Measurements from ENCODE around the gene CPVL. TPM values are rescaled to one million over a fixed set of nuclear protein-coding genes. Genes with fewer than 3 reads are reported as not detected.

Gene CPVL
- total and polyA plus RNA-seq, 2 of the 4 experiments (the other 2 are of a cell fraction): not detected

DNA sequence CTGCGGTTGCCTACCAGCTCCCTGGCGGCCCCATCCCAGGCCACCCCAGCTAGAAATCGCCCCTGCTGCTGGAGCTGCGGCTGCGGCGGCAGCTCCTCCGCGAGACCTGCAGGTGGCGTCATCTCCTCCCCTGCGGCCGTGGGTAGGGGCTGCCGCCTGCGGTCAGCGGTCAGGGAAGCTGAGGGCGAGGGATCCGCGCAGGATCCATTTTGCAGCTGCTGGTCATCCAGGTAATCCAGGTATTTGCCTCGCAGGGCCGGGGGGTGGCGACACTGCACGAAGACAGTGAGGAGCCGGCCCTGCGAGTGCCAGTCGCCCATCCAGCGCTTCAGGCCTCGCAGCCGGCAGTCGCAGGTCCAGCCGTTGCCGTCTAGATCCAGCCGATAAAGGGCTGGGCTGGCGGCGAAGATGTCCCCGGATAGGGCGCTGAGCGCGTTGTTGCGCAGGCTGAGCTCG lies 189.7 kb downstream of the CPVL start:
- ATAC-seq (ENCODE audit: low read depth): no peak; the same call in 1 of the 2 replicates
- peak; percentile 5 for DNase-seq
- H4K91ac ChIP-seq (ENCODE audit: insufficient read depth, low read depth, low read length): no peak overlapping the region

More for the DNA sequence above, 189.7 kb downstream of the CPVL start:
- Histone ChIP-seq H3K79me1 (ENCODE audit: low read depth in 1 of 2, low read length in 2 of 2) (no peaks in the 10 kb centered on the region), H3K23ac (ENCODE audit: low read depth, low read length) (no peak overlapping the region), H4K8ac (ENCODE audit: low read depth in 2 of 2, low read length in 2 of 2) (no peak overlapping the region), H3K9me1 (ENCODE audit: insufficient read depth, low read length) (no peaks in the 10 kb centered on the region), H3K4ac (ENCODE audit: low read depth, low read length) (no peak overlapping the region), H4K20me1 (ENCODE audit: insufficient read depth, low read length) (no peaks in the 10 kb centered on the region), H3K36me3 (ENCODE audit: control insufficient read depth, insufficient read depth, low read length) (no peaks in the 10 kb centered on the region), H2AFZ (replicated peaks; ENCODE audit: low read length, poor library complexity) (peak overlapping the region; percentile 76), H3K4me3 (ENCODE audit: insufficient read depth, low read depth, low read length) (no peak overlapping the region), H3K14ac (replicated peaks; ENCODE audit: low read depth, low read length) (no peak overlapping the region), H2BK15ac (ENCODE audit: low read depth, low read length) (no peak overlapping the region), H2BK20ac (ENCODE audit: low read depth, low read length) (no peak overlapping the region), H3K18ac (ENCODE audit: low read depth, low read length) (no peak overlapping the region), H2AK9ac (replicated peaks; ENCODE audit: low read depth, low read length, poor library complexity) (no peak overlapping the region), H3K9ac (ENCODE audit: low read depth, low read length) (no peak overlapping the region), H3K27me3 (ENCODE audit: control insufficient read depth, insufficient read depth, low read length) (peaks cover 58% of the 10 kb centered on the region), H3K27ac (ENCODE audit: insufficient read depth, low read length) (no peak overlapping the region), H2AK5ac (ENCODE audit: low read depth, low read length) (no peak overlapping the region), H3K4me1 (ENCODE audit: control insufficient read depth, insufficient read depth, low read length) (peaks cover 9% of the 10 kb centered on the region), H3K4me2 (ENCODE audit: low read depth, low read length) (peak overlapping the region; percentile 15; the same call in 1 of the 2 replicates), H3K9me3 (ENCODE audit: control insufficient read depth, insufficient read depth, low read length) (peaks cover 7% of the 10 kb centered on the region; the same call in 1 of the 2 replicates), H4K5ac (ENCODE audit: low read depth, low read length) (no peak overlapping the region), H3K56ac (ENCODE audit: extremely low read depth, insufficient read depth, low read length) (no peak overlapping the region), H2BK5ac (ENCODE audit: low read depth, low read length, poor library complexity, severe bottlenecking) (no peak overlapping the region), H2BK120ac (ENCODE audit: low read depth, low read length) (no peak overlapping the region)
- POLR2A ChIA-PET (ENCODE audit: unreplicated experiment): no interaction called here
- in situ Hi-C loops (cut with MboI; ENCODE audit: low sequenced_read_pairs): no loop called here
- TF ChIP-seq NFE2L2 (IDR thresholded peaks at IDR 0.05; ENCODE audit: low read depth, low read length): no peak
- TF ChIP-seq RAD21 (IDR thresholded peaks at IDR 0.05; ENCODE audit: low read length): peak; percentile 25
- TF ChIP-seq MXI1 (IDR thresholded peaks at IDR 0.05; ENCODE audit: borderline replicate concordance, low read depth, low read length): no peak
- TF ChIP-seq, protein P1, sequence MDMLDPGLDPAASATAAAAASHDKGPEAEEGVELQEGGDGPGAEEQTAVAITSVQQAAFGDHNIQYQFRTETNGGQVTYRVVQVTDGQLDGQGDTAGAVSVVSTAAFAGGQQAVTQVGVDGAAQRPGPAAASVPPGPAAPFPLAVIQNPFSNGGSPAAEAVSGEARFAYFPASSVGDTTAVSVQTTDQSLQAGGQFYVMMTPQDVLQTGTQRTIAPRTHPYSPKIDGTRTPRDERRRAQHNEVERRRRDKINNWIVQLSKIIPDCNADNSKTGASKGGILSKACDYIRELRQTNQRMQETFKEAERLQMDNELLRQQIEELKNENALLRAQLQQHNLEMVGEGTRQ (IDR thresholded peaks at IDR 0.05; ENCODE audit: low read depth, low read length): no peak
- TF ChIP-seq POLR2A (IDR thresholded peaks at IDR 0.05; ENCODE audit: low read depth, low read length): no peak
- TF ChIP-seq, protein P2, sequence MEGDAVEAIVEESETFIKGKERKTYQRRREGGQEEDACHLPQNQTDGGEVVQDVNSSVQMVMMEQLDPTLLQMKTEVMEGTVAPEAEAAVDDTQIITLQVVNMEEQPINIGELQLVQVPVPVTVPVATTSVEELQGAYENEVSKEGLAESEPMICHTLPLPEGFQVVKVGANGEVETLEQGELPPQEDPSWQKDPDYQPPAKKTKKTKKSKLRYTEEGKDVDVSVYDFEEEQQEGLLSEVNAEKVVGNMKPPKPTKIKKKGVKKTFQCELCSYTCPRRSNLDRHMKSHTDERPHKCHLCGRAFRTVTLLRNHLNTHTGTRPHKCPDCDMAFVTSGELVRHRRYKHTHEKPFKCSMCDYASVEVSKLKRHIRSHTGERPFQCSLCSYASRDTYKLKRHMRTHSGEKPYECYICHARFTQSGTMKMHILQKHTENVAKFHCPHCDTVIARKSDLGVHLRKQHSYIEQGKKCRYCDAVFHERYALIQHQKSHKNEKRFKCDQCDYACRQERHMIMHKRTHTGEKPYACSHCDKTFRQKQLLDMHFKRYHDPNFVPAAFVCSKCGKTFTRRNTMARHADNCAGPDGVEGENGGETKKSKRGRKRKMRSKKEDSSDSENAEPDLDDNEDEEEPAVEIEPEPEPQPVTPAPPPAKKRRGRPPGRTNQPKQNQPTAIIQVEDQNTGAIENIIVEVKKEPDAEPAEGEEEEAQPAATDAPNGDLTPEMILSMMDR (conservative IDR thresholded peaks at IDR 0.05; ENCODE audit: low read depth, low read length): peak; percentile 37; the same call in 1 of the 2 replicates
- TF ChIP-seq CHD1 (IDR thresholded peaks at IDR 0.05; ENCODE audit: low read depth, low read length): no peak
- no peak for TF ChIP-seq MAZ (IDR thresholded peaks at IDR 0.05; ENCODE audit: borderline replicate concordance, low read depth, low read length)
- TF ChIP-seq BHLHE40 (IDR thresholded peaks at IDR 0.05; ENCODE audit: low read depth, low read length): no peak
- peak; percentile 14; the same call in 1 of the 2 replicates for TF ChIP-seq SMC3 (IDR thresholded peaks at IDR 0.05; ENCODE audit: low read depth, low read length)
- TF ChIP-seq CEBPB (IDR thresholded peaks at IDR 0.05; ENCODE audit: low read depth, low read length): no peak
- no peak for TF ChIP-seq RFX5 (IDR thresholded peaks at IDR 0.05; ENCODE audit: low read depth, low read length)
- intact Hi-C loops (cut with micrococcal nuclease): no loop called here
- WGBS, 2 experiments (ENCODE audit: extremely low coverage in 2 of 2, insufficient read length in 1 of 2): 4% methylated on average over 27 of the region's 39 CpGs; no CpG with 5 or more reads in 1 of the 2 experiments
- dilution Hi-C loops (cut with HindIII; ENCODE audit: low sequenced_read_pairs, unreplicated experiment): no loop called here
- CTCF ChIA-PET: interaction anchor here (0.6 to 1.6 kb wide), 5 partner anchors 10 to 525 kb away, joined by 3 to 6 read pairs (median 3); no protein-coding TSS in a partner anchor
- BruUV-seq (replicated peaks): no TSS peak

Data from IMR-90 (cell line).